ENCODE measurements around the gene FNDC3B.

DNA sequence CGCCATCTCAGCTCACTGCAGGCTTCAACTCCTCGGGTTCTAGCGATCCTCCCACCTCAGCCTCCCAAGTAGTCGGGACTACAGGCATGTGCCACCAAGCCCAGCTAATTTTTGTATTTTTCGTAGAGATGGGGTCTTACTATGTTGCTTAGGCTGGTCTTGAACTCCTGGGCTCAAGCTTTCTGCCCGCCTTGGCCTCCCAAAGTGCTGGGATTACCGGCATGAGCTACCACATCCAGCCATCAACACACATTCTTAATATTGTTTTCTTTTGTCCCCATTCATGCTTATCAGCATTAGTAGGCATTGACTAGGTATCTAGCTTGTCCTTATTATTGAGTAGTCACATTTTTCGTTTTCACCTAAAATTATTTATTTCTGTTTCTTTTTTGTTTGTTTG lies 240.6 kb downstream of the FNDC3B start:
- no peak for TF ChIP-seq POLR2A (IDR thresholded peaks at IDR 0.05)
- TF ChIP-seq, protein P1, sequence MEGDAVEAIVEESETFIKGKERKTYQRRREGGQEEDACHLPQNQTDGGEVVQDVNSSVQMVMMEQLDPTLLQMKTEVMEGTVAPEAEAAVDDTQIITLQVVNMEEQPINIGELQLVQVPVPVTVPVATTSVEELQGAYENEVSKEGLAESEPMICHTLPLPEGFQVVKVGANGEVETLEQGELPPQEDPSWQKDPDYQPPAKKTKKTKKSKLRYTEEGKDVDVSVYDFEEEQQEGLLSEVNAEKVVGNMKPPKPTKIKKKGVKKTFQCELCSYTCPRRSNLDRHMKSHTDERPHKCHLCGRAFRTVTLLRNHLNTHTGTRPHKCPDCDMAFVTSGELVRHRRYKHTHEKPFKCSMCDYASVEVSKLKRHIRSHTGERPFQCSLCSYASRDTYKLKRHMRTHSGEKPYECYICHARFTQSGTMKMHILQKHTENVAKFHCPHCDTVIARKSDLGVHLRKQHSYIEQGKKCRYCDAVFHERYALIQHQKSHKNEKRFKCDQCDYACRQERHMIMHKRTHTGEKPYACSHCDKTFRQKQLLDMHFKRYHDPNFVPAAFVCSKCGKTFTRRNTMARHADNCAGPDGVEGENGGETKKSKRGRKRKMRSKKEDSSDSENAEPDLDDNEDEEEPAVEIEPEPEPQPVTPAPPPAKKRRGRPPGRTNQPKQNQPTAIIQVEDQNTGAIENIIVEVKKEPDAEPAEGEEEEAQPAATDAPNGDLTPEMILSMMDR (IDR thresholded peaks at IDR 0.05) = no peak
- no peak for TF ChIP-seq EP300 (IDR thresholded peaks at IDR 0.05)
- no peak for TF ChIP-seq POLR2AphosphoS5 (IDR thresholded peaks at IDR 0.05)

Data from suprapubic skin (tissue), 4 donors.